Activated CD4-positive, CD25-positive, alpha-beta regulatory T cell treated with anti-CD3 and anti-CD28 coated beads, Interleukin-2, amount 50 U/mL, for 72 hours (primary cell): Measurements from ENCODE around the gene NAGPA.

Source experiments
- DNase-seq: peaks from one replicate; pipeline ENCODE4 v3.0.0; 2021

NAGPA gene

DNA sequence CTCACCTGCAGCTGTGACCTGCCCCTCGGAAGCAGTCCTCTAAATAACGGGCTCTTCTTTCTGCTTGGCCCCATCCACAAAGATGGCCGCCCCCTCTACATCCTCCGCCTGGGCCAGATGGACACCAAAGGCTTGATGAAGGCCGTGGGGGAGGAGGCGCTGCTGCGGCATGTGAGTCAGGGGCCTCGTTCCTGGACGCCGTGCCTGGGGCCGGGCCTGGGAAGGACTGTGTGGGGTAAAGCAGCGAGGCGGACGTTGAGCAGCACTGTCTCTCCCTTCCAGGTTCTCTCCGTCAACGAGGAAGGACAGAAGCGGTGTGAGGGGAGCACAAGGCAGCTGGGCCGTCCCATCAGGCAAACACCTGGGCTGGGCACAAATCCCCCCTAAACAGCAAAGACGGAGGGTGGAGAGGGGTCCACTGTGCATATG is 33.1 kb downstream of the NAGPA start:
- no peak for DNase-seq

DNA sequence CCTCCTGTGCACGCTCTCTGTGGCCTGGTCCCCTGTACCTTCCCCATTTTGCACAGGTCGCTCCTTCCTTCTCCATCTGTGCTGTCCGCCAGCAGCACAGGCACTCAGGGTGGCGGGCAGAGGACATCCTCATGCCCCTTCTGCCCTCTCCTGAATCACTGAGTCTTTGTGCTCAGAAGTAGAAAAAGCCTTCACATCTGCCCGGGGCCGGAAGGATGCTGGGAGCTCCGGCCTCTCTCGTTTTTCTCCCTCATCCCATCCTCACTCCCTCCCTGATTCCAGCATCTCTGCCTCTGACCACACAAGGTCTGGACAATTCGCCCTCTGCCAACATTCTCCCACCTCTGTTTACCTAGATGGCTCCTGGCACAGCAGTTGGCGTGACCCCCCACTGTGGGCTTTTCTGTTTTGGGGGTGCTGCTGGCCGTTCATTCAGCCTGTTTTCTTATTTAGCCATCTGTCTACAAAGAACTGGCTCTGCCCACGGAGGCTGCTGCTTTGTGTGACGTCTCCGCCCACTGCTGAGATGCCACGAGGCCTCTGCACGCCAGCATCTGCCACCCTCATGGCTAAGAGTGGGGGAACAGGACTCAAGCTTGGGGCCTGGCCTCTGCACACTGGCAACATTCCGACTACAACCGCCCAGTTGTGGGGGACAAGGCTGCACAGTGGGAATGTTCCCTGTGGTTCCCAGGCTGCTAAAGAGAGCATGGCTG is 38.9 kb downstream of the NAGPA start:
- no peak for DNase-seq

DNA sequence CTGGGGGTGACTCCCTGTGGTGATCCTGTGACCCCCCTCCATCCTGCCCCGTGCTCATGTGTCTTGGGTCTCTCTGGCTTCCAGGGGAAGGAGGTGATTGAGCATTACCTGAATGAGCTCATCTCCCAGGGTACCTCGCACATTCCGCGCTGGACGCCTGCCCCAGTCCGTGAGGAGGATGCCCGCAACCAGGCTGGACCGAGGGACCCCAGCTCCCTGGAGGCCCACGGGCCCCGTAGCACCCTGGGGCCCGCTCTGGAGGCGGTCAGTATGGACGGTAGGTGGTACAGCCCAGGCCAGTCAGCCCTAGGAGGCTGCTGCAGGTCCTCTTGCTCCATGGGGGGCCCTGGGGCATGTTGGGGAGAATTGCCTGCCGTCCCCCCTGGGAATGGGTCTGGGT is 42.0 kb downstream of the NAGPA start:
- no peak for DNase-seq

DNA sequence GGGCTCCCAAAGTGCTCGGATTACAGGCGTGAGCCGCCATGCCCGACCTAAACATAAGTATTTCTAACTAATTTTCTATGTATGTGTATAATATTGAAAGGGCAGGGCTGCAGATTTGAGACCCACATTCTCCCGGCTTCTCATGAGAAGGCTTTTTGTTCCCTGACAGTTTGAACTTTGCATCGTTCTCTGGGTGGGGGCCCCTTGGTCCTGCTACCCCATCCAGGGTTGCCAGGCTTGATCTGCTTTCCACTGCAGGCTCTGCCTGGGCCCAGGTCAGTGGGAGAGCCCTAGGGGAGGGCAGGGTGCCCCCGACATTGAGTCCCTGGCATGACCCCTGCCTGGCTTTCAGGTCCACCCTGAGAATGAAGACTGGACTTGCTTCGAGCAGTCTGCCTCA is 43.3 kb downstream of the NAGPA start:
- DNase-seq = no peak

DNA sequence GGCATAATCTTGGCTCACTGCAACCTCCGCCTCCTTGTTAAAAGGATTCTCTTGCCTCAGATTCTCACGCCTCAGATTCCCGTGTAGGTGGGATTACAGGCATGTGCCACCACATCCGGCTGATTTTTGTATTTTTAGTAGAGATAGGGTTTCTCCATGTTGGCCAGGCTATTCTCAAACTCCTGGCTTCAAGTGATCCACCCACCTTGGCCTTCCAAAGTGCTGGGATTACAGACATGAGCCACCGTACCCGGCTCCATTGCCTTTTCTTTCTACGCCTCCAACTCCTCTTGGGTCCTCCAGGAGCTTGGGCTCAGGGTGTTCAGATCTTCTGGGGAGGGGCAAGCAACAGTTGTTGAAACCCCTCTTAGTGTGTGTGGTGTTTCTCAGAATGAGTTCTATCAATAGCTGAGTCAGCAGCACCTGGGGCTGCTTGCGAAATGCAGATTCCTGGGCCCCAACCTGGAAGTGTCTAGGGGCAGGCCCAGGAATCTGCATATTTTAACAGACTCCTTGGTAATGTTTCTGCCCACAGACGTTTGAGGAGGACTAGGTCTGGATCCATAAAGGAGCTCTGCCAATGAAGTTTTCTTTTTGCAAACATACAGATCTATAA is 44.2 kb downstream of the NAGPA start:
- DNase-seq = no peak

DNA sequence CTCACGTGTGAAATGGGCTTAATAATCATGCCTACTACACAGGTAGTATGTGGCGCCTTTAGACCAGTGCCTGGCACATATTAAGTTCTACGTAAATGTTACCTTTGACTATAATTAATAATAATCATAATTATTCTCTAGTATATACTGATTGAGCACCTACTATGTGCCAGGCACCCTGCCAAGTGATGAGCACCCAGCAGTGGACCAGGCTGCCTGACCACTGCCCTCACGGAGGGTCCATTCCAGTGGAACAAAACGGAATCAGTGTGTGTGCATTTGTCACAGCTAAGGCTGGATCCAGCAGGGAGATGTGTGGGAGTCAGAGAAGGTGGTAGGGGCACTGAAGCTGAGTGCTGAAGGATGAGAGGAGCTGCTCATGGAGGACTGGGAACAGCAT is 45.1 kb downstream of the NAGPA start:
- no peak for DNase-seq

DNA sequence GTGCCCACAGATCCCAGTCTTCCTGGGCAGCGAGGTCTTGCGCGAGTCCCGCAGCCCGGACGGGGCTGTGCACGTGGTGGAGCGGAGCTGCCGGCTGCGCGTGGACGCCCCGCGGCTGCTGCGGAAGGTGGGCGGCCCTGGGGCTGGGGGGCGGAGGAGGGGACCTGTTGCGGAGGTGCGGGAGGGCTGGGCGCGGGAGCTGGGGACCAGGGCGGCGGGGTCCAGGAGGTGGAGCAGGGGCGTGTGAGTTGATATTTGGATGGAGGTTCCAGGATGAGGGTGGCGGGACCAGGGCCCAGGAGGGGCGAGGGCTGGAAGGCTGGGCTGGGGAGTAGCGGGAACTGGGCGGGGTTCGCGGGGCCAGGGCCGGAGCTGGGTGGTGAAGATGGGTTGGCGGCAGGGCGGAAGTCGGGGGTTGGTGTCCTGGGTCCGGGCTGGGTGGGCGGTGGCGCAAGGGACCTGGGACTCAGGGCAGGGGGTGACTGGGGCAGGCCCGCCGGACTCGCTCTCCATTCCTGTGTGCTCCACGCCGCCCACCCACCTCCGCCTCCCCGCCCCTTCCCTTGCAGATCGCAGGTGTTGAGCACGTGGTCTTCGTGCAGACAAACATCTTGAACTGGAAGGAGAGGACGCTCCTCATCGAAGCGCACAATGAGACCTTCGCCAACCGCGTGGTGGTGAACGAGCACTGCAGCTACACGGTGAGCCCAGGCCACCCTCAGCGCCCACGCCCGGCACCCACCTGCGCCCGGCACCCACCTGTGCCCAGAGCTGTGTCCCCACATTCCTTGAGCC is 46.0 kb downstream of the NAGPA start:
- no peak for DNase-seq

DNA sequence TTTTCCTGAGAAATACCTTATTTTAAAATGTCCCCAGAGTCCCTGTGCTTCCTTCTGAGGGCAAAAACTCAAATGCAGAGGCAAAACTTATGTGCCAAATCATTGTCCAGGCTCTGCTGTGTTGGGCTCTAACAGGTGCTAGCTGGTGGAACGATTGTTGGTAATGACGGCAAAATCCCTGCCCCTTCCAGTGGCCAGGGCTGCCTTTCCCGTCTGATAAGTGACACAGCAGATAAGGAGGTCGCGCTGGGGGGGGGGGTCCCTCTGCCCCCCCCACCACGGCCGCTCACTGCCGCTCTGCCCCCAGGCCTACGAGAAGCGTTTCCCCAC is 46.5 kb downstream of the NAGPA start:
- DNase-seq = no peak

DNA sequence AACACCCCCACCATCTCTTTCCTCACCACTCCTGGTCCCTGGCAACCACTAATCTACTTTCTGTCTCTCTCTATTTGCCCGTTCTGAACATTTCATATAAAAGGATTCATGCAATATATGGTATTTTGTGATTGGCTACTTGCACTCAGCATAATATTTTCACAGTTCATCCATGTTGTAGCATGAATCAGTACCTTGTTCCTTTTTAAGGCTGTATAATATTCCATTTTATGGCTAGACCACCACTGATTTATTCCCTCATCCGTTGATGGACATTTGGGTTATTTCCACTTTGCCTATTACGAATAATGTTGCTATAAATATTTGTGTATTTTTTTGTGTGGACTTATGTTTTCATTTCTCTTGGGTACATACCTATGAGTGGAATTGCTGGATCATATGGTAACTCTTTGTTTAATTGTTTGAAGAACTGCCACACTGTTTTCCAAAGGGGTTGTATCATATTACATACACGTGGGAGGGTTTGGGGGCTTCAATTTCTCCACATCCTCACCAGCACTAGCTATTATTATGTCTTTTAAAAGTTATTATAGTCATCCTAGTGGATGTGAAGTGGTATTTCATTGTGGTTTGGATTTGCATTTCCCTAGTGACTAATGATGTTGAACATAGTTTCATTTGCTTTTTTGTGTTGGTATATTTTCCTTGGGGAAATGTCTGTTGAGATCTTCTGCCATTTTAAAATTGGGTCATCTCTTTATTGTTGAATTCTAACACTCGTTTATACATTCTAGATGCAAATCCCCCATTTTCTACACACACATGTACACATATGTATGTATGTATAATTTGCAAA is 49.4 kb downstream of the NAGPA start:
- DNase-seq = no peak

DNA sequence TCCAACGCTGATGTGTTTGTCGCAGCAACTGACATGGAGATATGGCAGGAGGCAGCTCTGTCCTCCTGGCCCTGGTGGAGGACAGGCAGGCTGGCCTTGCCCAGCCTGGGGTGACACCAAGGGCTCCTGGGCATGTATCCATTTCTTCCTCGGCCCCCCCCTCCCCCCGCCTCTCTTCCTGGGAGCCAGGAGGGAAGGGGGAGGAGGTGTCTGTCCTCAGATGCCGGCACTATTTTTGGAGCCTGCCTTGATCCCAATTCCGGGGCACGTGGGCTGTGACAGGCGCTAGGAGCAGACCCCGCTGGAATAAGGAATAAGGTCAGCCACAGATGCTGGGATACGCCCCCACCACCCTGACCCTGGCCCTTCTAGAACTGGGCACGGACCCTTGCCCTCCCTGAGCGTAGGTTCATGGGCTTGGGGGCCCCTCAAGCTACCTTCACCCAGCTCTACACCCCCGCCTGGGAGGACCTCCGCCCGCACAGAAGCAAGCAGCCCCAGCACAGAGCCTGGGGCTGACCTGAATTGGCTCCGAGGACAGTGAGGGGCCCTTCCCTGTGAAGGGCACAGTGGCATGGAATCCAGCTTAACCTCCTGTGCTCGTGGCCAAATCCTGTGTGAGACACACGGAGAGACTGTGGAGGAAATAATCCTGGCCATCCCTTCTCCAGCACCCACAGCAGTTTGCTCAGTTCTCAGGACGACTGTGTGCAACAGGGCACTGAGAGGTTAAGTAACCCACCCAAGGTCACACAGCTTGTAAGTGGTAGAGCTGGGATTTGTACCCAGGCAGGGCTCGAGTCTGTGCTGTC is 51.5 kb downstream of the NAGPA start:
- no peak for DNase-seq

DNA sequence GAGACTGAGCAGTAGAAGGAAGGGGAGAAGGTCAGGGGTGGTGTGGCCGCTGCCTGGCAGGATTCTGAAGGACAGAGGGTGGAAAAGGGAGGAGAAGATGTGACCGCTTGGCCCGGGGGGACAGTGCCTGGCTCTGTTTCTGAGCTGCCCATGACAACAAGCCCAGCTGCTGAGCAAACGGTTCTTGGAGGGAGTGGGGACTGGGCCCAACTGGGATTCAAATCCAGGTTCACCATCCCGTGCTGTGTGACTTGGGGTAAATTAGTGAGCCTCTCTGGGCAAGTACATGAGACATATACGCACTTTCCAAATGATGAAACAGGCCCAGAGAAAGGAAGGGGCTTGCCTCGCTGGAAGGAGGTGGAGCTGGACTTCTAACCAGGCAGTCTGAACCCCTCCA is 52.3 kb downstream of the NAGPA start:
- no peak for DNase-seq

DNA sequence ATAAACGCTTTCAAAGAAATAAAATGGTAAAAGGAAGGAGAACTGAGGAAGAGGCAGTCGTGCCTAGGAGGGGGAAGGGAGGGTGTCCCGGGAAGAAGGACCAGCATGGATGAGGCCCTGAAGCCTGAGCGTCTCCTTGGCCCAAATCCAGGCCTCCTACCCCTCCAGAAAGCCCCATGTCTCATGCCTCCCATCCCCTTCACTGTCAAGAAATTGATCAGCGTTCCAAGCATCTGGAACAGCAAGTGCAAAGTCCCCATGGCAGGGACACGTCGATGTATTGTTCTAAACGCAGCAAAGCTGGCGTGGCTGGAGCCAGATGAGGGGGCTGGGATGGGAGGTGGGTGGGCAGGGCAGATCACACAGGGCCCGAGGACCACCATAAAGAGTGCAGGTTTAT is 53.0 kb downstream of the NAGPA start:
- DNase-seq = no peak

DNA sequence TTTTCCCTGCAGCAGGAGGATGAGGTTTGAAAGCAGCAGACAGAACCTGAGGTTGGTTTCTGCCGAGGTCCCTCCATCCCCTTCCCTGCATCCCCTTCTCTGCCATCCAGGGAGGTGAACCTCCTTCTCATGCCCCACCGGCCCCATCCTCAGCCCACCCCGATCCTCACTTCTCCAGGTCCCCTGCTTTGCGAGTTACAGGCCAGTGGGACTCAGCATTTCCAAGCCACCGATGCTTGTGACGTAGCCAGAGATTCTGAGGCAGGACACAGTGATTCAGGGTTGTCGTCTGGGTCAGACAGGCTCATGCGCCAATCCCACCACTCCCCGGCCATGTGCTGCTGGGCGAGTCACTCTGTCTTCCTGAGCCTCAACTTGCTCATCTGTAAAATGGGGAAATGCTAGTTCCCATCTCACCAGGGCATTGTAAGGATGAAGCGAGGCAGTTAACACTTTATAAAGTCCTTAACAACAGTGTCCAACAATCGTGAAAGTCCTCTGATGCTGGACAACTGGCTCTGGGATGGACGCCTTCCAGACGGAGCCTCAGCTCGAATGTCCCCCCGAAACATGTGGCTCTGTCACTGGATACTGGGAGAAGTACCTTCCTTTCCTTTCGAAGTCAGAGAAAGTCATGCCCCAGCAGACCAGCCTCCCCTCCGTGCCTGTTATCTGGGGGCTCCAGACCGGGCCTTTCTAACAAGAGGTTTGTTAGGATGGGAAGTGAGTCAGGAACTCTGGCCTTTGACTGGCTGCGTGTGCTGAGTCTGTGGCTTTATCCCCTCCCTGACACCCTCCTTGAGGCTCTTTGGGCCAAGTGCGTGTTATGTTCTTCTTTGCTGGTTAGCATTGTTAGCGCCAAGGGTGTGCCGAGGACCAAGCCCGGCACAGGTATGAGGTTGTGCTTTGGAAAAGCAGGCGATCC is 53.7 kb downstream of the NAGPA start:
- DNase-seq = no peak

DNA sequence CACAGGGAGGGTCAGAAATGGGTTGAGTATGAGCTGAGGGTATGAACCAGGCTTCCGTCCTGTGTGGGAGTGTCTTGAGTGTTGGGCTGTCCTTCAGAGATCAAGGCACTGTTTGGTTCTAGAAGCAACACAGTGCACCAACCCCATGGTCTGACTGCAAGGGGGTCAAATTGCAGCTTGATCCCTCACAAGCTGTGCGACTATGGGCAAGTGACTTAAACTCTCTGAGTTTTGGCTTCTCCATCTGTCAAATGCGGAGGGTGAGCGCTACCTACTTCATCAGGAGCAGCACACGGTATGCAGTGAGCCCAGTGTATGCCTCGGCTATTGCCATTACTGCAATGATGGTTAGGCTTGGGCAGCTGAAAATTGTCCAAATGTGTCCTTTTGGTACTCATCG is 54.6 kb downstream of the NAGPA start:
- no peak for DNase-seq

DNA sequence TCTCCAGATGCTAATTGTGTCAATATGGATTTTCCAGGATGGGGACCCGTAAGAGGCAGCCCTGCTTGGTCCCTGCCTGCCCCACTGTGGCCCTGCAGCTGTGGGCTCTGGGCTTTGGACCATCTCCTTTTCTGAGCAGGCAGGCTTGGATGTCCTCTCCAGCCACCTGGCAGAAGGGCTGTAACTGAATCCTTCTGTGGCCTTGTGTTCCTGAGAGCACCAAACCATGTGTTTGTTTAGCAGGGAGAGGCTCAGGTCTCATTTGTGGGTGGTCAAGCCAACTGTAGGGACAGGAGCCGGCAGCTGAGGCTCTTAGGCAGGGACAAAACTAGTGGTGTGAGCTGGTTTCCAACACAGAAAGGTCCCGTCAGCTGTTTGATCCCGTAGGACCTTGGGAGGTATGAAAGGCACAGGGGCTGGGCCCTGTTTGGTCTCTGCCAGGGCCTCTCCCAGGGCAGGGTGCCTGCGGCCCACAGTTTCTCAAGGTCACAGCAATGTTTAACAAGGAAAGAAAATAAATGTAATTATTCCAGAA is 57.1 kb downstream of the NAGPA start:
- no peak for DNase-seq

DNA sequence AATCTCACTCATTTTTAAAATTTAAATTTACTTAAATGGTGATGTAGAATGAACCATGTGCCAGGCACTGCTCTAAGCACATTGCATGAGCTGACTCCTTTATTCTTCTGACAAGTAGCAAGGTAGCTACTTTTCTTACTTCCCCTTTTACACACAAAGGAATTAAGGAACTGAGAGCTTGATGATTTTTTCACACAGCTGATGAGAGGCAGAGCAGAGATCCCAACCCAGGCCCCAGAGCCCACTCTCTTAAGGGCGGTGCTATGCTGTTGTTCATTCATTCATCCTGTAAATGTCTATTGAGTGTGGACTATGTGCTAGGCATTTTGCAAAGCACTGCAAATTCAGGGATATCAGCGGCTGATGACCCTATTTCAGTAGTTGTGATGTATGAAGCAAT is 57.7 kb downstream of the NAGPA start:
- DNase-seq = no peak
